Cardiac fibroblast (primary cell): Measurements from ENCODE around the gene SLC12A8.

Source experiments
- DNase-seq, 2 donors: peaks; one replicate each; pipeline versions ENCODE4 v3.0.0 to v3.0.0-alpha.2; 2010; ENCODE audit warnings: low read depth in 2 of 2
- H3K4me3 ChIP-seq, 2 donors: replicated peaks in 1 of 2; 1 replicate in 1 of 2; 2 replicates in 1 of 2; pipeline ENCODE4 v1.5.1; 2011; ENCODE audit warnings: low read depth in 2 of 2, low read length in 2 of 2, mild to moderate bottlenecking in 2 of 2, moderate library complexity in 1 of 2
- TF ChIP-seq, protein P1 (sequence below): IDR thresholded peaks from one replicate; pipeline ENCODE4 v1.5.1; 2011; ENCODE audit warnings: low read depth, mild to moderate bottlenecking, low read length, inconsistent platforms

The SLC12A8 gene

DNA sequence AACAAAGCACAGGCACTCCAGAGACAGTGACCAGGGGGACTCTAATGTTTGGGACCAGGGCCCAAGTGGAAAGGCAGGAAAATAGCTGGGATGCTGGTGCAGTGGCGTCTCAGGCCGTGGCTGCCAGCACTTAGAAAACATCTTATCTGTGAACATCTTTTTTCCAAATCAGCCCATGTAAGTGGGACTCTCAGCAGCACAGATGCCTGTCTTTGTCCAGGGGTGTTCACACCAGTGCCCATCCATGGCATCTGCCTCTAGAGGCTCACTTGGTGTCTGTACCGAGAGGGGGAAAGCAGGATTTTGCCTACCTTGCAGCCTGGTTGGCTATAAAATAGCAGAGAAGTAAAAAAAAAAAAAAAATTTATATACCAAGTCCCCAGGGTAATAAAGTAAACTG lies 26.7 kb downstream of the SLC12A8 start:
- no peak overlapping the region for H3K4me3 ChIP-seq
- DNase-seq = no peak
- TF ChIP-seq, protein P1, sequence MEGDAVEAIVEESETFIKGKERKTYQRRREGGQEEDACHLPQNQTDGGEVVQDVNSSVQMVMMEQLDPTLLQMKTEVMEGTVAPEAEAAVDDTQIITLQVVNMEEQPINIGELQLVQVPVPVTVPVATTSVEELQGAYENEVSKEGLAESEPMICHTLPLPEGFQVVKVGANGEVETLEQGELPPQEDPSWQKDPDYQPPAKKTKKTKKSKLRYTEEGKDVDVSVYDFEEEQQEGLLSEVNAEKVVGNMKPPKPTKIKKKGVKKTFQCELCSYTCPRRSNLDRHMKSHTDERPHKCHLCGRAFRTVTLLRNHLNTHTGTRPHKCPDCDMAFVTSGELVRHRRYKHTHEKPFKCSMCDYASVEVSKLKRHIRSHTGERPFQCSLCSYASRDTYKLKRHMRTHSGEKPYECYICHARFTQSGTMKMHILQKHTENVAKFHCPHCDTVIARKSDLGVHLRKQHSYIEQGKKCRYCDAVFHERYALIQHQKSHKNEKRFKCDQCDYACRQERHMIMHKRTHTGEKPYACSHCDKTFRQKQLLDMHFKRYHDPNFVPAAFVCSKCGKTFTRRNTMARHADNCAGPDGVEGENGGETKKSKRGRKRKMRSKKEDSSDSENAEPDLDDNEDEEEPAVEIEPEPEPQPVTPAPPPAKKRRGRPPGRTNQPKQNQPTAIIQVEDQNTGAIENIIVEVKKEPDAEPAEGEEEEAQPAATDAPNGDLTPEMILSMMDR = no peak

DNA sequence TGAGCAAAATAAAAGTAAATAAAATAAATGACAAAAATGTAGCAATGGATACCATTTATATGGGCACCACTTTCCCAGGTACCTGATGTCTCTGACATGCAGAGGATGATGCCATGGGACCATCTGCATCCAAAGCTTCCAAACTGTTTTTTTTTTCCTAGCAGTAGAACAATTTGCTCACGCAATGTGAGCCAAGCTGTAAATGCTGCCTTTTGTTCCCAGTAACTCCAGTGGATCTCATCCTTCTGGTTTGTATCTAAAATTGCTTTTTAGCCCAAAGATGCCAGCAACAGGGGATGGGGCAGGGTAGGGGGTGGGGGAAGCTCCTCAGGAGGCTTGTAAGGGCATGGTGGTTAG lies 32.7 kb downstream of the SLC12A8 start:
- no peak for DNase-seq
- no peak overlapping the region for H3K4me3 ChIP-seq
- TF ChIP-seq, protein P1 = no peak

DNA sequence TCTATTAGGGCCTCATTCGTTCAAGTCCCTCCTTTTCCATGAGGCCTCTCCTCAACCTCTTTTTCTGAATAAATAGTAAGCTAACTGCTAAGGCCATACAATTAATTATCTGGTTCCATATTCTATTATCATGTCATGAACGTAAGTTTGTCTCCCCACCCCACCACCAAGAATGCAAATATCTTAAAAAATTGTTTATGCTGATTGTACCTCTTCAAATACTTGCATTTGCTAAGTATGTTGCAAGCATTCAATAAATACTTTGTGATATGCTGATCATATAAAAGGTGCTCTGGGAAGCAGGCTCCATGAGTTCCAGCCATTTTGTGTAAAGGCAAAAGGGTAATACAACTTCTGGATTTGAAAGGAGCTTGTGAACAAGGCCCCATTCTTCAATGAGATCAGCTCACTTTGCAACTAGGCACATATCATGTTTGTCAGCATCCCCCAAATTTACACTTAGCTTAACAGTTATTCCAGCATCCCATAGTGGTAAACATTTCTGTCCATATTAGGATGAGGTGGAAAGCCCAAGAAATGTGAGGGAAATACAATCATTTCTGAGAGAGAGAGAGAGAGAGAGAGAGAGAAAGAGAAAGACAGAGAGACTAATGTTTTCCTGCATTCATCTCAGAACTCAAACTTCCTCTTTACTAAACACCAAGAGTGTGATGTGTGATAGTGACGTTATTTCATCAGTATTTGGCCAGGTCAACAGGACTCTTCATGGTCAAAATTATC lies 33.2 kb downstream of the SLC12A8 start:
- H3K4me3 ChIP-seq = no peak overlapping the region
- TF ChIP-seq, protein P1 = no peak
- no peak for DNase-seq

DNA sequence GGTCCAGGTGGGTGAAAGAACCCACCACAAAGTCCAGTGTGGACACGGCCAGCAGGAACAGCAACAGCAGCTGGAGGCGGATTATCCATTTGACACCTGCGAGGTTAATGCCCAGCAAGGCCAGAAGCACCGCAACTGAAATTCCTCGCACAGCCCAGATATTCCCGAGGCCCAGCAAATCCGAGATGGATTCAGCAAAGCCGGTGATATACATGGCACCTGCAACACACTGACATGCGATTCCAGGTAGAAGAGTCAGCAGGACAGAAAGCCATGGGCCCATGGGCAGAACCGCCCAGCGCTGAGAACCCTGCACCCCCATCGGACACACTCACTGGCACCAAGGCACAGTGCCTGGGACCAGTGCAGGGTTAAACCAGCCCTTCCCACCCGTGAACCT lies 34.8 kb downstream of the SLC12A8 start:
- TF ChIP-seq, protein P1 = no peak
- no peak for DNase-seq
- no peak overlapping the region for H3K4me3 ChIP-seq

DNA sequence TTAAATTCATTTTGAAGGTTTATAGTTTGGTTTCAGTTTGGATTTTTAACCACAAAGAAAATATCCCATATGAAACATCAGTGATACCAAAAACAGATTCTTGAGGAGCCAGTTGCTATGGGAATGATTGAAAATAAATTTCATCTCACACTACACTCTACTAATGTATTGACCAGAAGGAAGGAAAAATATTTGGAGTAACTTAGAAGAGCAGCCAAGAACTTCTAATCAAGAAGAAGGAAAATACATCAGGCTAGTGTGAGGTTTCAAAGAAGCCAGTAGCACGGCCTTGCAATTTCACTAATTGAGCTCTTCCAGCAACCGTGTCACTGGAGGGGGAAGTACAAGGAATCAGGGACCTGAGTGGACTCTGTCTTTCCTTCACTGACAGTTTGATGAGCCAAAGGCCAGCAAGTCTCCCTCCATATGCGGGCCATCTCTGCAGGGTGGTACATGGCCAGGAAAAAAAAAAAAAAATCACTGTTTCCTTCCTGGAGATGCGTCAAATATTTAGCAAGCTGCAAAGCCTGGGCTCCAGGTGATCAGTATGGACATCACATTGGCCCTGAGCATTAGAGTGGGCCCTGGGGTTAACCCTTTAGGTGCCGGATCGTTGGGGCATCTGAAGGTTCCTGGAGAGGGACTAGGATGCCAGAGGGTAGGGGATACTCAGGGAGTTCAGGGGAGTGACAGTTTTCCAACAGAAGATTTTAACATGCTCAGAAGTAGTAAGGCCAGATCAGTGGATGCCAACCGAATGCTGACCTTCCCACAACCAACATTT lies 37.1 kb downstream of the SLC12A8 start:
- no peak for DNase-seq

DNA sequence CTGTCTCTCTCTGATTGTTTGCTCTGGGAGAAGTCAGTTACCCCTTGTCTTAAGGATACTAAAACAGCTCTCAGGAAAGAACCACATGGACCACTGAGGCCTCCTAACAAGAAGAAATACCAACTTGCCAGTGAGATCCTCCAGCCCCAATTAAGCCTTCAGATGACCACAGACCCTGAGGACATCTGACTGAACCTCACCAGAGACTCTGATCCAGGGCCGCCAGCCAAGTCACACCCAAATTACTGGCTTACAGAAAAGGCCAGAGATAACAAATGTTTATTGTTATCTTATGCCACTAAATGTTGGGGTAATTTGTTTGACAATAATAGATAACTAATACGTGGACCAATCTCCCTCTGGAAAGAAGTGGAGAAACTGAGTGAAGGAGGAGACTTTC lies 40.2 kb downstream of the SLC12A8 start:
- H3K4me3 ChIP-seq = no peak overlapping the region
- TF ChIP-seq, protein P1 = no peak

More for the DNA sequence above, 37.1 kb downstream of the SLC12A8 start:
- TF ChIP-seq, protein P1 = no peak
- no peak overlapping the region for H3K4me3 ChIP-seq

More for the DNA sequence above, 40.2 kb downstream of the SLC12A8 start:
- no peak for DNase-seq
